Smooth muscle cell of the pulmonary artery (primary cell): ENCODE results near the gene PRLR. TPM values are rescaled to one million over a fixed set of nuclear protein-coding genes. Genes with fewer than 3 reads are reported as not detected.

Experiments
- total RNA-seq: library from RNA; depleted of rRNA; stranded (reverse); fragments of >200 nt; gene quantifications from 2 replicates; pipeline ENCODE4 v1.2.3, GENCODE V29; 2014

The PRLR gene
- total RNA-seq = 0.07 and 0.10 TPM in 2 replicates

DNA sequence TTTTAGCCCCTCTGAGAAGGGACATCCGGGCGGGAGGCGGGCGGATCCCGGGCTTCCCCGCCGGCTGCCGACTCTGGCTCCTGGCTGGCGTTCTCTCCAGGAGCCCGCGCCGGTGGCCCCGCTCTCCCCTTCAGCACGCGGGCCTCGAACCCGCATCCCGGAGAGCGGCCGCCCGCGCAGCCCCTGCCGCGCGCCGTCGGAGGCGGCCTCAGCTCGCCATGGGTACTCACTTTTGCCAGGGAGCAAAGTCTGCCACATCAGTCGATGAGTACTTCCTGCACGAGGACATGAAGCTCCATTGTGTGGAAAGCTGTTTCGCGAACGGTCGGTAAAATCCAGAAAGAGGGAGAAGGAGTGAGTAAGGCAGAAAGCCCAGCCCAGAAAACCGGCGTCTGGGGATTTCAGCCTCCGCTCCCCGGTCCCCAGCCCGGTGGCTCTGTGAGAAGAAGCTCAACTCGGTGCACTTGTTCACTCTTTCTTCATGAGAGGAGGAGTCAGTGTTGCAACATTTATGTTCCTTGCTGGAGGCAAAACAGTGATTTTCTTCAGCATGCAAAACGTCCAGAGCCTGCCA, at the start of gene PRLR:
Gene PRLR (minus strand): TSS at position 450 of the 574 bp plus-strand sequence. CDS start 140,867 bp downstream, outside the sequence.

DNA sequence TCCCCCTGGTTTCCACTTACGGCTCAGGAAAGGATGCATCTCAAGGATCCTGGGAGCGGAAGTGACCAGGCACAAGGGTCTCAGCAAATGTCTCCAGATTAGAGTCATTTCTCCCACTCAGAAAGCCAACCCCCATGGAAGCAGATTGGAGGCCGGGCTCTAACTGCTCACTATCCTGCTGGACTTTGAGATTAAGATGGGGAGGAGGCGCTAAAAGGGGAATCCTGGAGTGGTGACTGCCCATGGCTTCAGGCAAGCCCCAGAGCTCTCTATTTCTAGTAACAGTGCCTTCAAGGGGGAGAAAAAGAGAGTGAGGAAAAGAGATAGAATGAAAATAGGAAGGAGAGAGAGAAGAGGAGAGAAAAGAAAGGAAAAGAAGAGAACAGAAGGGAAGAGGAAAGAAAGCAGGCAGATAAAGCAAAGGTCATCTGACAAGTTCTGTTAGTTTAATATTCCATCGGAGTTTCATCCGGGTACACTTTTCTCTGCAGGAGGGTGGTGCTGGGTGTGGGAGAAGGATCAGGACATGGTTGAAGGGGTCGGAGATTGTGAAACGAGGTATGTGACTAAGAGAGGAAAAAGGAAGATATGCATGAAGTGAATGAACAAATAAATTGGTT, 182.4 kb downstream of the PRLR start, which contains the start of gene AGXT2:
Gene AGXT2 (minus strand): TSS at position 165 of the 620 bp plus-strand sequence. CDS start 57 bp downstream, at position 108.

Other genes starting within 250 kb of the PRLR start
- not detected in 2 replicates for gene AGXT2, start 182.5 kb downstream of the PRLR start, total RNA-seq